Measurements from ENCODE around the gene FAM219B.
A peak's percentile ranks its signal among the peaks of the same experiment; 100 is the strongest.
"Not testable (repeated sequence)": the region's sequence is repeated elsewhere in the genome, so short reads cannot be mapped to it uniquely, and the experiment has no call there.

The FAM219B gene

GRCh38 chr15:74906450-74907162 lies at the start of gene FAM219B:
Gene FAM219B, minus strand, starts transcription at chr15:74906851. Its CDS starts 51 bp downstream, at chr15:74906800.
- DNase-seq, result peak; percentile 79 to 83

GRCh38 chr15:74955796-74956647 lies 49.4 kb upstream of the FAM219B start:
- peak; percentile 58 to 65 for DNase-seq

- DNase-seq, result no peak
These were observed 48.4 kb upstream of the FAM219B start for GRCh38 chr15:74955017-74955416.

GRCh38 chr15:74954515-74954914 lies 47.9 kb upstream of the FAM219B start:
- no peak for DNase-seq

DNA sequence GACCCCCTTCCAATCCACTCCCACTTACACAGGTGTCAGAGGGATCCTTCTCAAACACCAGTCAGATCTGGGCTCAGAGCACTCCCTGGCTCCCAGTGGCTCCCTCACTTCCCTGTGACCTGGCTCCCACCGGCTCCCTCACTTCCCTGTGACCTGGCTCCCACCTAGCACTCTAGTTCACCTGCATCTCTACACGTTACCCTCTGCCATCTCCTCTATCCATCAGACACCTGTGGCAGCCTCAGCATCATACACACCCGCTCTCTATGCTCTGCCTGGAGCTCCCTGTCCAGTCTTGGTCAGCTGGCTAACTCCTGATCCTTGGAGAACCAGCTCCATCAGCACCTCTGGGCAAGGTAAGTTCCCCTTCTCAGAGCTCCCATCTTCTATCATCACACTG lies 44.4 kb upstream of the FAM219B start:
- DNase-seq, result no peak

DNA sequence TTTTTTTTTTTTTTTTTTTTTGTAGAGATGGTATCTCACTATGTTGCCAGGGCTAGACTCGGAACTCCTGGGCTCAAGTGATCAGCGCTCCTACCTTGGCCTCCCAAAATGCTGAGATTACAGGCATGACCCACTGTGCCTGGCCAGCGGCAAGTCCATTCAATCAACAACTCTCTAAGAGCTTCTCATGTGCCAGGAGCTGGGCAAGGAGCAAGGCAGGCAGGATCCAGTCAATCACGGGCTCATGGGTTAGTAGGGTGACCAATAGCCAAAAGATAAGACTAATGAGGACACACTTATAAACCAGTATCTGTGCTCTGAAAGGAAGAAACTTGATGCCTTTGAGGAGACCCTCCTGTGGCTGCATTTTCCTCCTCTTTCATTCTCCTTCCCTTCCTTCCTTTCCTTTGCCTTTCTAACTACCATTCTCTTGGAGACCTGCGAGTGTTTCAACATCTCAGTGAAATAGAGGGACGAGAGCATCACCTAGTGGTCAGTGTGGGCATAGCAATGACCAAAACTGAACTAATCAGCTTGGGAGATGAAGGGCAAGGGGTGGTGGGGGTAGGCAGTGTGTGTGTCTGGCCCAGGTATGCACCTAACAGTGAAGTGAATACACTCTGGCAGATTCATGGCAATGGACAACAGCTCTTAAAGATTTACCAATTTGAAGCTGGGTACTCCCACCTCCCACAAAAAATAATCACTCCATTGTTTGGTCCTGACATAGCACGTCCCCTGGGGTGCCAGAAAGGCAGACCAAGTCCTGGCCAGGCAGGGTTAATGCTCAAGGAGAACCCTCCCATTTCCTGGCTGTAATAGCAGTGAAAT lies 43.6 kb upstream of the FAM219B start:
- DNase-seq, result peak; percentile 81 to 85

DNA sequence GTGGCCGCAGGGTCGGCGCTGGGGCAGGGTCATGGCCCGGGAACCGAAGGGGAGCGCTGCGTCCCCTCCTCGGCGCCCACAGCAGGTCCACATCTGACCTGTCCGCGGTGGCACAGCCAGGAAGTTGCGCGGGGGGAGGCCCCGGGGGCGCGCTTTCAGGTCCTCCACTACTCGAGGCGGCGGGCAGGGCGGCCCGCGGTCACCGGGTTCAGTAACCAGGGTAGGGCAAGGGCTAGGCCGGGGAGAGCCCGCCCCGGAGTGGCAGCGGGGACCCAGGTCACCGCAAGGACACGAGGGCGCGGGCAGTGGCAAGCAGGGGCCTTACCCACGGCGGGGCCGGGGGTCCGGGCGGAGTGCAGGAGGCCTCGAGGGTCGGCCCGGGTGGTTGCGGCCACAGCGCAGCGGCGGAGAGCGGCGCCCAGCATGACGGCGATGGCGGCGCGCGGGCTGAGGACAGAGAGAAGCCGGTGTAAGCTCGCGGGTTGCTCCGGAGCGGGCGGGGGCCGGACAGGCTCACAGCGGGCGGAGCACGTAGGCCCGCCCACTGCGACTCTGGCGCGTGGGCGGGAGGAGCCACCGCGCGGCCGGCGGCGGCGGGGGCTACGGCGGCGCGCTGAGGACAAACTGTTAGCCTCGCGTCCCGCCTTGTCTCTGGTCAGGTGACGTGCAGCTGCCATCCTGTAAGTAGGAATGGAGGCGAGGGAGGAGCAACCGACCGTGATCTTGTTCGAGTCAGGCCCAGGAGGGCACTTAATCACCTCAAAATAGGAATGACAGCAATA lies 31.1 kb upstream of the FAM219B start, which contains the start of gene COX5A:
Gene COX5A, minus strand, starts transcription at position 484 of the 782 bp plus-strand sequence. Its CDS starts 59 bp downstream, at position 425.
- DNase-seq, result peak; percentile 93 to 94

GRCh38 chr15:74937272-74937589 lies 30.6 kb upstream of the FAM219B start:
- DNase-seq, result no peak

GRCh38 chr15:74935193-74935592 lies 28.5 kb upstream of the FAM219B start:
- not testable (repeated sequence) for DNase-seq

DNA sequence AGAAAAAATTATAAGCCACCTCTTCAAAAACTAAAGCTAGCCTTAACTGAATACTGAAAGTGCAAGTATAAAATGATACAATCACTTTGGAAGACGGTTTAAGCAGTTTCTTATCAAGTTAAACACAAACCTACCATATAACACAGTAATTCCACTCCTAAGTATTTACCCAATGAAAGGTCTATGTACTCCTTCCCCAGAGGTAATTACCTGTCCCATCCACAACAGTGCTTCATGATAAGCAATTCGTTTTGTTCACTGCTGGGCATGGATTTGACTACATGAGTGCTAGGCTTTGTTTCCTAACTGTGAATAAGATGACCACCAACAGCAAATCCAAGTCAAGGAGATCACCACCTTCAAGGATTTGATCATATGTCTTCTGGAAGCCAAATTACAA lies 26.9 kb upstream of the FAM219B start:
- DNase-seq, result no peak

- no peak for DNase-seq
These were observed 22.1 kb upstream of the FAM219B start for GRCh38 chr15:74928771-74929198.

GRCh38 chr15:74924525-74924924 lies 17.9 kb upstream of the FAM219B start:
- DNase-seq, result no peak

GRCh38 chr15:74920456-74920855 lies 13.8 kb upstream of the FAM219B start:
- DNase-seq, result no peak

GRCh38 chr15:74917676-74918075 lies 11.0 kb upstream of the FAM219B start:
- DNase-seq, result no peak

GRCh38 chr15:74913799-74914198 lies 7.1 kb upstream of the FAM219B start:
- not testable (repeated sequence) for DNase-seq

GRCh38 chr15:74913041-74913440 lies 6.4 kb upstream of the FAM219B start:
- no peak for DNase-seq

- DNase-seq, result no peak
These were observed 2.0 kb upstream of the FAM219B start for GRCh38 chr15:74908635-74909034.

DNA sequence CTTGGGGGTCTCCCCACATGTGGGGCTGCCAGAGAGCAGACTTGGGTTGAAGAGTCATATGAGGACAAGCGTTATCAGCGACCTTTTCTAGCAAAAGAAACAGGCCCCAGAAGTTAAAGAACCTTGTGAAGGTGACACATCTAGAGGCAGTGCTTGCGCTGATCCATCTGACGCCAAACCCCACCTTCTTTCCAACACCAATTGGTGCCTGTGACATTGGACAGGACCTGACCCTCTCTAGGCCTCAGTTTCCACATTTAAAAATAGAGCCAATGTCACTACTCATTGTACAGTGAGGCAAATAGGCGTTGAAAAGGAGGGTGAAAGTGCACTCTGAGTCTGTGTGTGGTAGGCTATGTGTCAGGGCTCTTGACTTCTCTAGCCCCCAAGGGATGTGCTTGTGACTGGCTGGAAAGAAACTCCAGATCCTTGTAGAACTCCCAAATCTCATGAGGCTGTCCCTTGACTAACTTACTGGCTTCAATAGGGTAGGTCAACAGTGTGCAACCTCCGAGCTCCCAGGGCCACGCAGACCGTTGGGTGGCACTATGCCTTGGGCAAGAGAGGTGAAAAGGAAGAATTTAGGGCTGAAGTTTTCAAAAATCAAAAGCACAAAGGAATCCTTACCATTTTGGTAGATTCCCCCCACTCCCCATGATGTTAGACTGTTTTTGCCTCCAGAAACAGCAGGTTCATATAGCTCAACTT lies 666 bp upstream of the FAM219B start:
- DNase-seq, result no peak

- peak in 1 of 2 donors; percentile 34 for DNase-seq
These were observed 593 bp downstream of the FAM219B start for GRCh38 chr15:74906067-74906449.

DNA sequence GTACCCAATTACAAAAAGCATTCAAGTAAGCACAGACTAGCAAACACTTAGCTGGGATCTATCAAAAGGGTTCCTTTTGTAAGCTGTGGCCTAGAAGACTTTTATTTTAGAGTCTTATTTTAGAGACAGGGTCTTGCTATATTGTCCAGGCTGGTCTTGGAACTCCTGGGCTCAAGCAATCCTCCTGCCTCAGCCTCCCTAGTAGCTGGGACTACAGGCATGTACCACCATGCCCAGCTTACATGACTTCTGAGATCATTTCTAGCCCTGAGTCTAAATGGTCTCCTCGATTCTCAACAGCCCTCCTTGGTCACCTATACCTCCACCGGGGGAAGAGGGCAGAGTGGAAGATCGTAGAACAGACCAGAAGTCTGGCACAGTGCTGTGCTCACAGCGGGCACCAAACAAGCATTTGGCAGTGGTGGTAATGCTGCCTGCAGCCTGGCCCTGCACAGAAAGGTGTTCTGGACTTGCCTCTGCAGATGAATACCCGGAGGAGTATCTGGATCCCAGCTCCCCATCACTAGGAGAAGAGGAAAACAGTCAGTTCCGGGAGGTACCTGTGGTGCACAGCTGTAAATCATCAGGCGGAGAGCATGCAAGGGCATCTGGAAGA lies 2.4 kb downstream of the FAM219B start:
- DNase-seq, result no peak

- DNase-seq, result no peak
These were observed 3.0 kb downstream of the FAM219B start for GRCh38 chr15:74903676-74904075.
